Cardiac fibroblast (primary cell): ENCODE measurements around the gene FHOD3.
"Not testable (repeated sequence)": the region's sequence is repeated elsewhere in the genome, so short reads cannot be mapped to it uniquely, and the experiment has no call there.

ENCODE experiments used
- DNase-seq, 2 donors: peaks; one replicate each; pipeline versions ENCODE4 v3.0.0 to v3.0.0-alpha.2; 2010; ENCODE audit warnings: low read depth in 2 of 2
- H3K4me3 ChIP-seq, 2 donors: replicated peaks in 1 of 2; 1 replicate in 1 of 2; 2 replicates in 1 of 2; pipeline ENCODE4 v1.5.1; 2011; ENCODE audit warnings: low read depth in 2 of 2, low read length in 2 of 2, mild to moderate bottlenecking in 2 of 2, moderate library complexity in 1 of 2
- TF ChIP-seq, protein P1 (sequence below): IDR thresholded peaks from one replicate; pipeline ENCODE4 v1.5.1; 2011; ENCODE audit warnings: low read depth, mild to moderate bottlenecking, low read length, inconsistent platforms

The FHOD3 gene

DNA sequence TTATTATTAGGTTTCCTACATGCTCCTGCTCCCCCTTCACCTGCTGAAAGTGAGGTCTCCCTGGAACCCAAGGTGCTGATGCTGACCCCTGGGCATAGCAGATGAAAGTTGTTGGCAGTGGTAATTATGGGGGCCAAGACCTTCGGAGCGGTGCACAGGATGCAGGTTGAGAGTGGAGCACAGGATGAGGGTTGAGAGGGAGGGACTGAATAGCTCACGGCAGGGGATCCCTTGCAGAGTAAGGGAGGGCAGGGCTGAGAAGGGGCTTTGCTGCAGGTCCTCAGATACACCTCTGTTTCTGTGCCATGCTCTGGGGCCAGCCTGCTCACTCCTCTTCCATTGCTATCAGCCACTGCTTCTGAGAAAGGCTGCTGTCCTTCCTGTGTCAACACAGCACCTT, 163.3 kb downstream of the FHOD3 start:
- H3K4me3 ChIP-seq: no peak overlapping the region
- TF ChIP-seq, protein P1, sequence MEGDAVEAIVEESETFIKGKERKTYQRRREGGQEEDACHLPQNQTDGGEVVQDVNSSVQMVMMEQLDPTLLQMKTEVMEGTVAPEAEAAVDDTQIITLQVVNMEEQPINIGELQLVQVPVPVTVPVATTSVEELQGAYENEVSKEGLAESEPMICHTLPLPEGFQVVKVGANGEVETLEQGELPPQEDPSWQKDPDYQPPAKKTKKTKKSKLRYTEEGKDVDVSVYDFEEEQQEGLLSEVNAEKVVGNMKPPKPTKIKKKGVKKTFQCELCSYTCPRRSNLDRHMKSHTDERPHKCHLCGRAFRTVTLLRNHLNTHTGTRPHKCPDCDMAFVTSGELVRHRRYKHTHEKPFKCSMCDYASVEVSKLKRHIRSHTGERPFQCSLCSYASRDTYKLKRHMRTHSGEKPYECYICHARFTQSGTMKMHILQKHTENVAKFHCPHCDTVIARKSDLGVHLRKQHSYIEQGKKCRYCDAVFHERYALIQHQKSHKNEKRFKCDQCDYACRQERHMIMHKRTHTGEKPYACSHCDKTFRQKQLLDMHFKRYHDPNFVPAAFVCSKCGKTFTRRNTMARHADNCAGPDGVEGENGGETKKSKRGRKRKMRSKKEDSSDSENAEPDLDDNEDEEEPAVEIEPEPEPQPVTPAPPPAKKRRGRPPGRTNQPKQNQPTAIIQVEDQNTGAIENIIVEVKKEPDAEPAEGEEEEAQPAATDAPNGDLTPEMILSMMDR: no peak
- no peak for DNase-seq

DNA sequence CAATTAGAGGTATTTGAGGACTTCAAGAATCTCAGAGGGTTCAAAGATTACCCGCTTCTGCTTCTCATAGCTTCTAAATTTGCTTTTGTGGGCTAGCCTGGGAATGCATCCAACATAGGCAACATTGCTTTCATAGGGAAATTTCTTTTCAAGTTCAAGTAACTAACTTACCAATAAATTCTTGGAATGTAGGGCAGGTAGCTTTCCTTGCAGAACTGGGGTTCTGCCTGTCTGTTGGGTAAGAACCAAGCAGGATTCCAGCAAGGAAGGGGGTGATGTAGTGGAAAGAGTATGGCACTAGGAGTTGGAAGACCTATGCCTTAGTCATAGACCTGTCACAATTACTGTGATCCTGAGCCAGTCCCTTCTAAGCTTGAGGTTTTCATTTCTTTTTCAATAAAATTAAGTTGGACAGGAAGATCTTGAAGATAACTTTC, 164.1 kb downstream of the FHOD3 start:
- TF ChIP-seq, protein P1: no peak
- H3K4me3 ChIP-seq: no peak overlapping the region
- DNase-seq: peak in 1 of 2 donors; percentile 22

DNA sequence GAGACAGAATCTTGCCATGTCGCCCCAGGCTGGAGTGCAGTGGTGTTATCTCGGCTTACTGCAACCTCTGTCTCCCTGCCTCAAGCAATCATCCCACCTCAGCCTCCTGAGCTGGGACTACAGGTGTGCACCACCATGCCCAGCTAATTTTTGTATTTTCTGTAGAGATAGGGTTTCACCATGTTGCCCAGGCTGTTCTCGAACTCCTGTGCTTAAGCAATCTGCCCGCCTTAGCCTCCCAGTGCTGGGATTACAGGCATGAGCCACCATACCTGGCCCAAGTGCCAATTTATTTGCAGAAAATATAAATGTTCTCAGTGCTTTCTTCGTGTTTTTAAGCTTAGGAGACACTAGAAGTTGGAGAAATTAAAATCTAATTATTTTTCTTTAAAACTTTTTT, 166.0 kb downstream of the FHOD3 start:
- not testable (repeated sequence) for DNase-seq, H3K4me3 ChIP-seq

DNA sequence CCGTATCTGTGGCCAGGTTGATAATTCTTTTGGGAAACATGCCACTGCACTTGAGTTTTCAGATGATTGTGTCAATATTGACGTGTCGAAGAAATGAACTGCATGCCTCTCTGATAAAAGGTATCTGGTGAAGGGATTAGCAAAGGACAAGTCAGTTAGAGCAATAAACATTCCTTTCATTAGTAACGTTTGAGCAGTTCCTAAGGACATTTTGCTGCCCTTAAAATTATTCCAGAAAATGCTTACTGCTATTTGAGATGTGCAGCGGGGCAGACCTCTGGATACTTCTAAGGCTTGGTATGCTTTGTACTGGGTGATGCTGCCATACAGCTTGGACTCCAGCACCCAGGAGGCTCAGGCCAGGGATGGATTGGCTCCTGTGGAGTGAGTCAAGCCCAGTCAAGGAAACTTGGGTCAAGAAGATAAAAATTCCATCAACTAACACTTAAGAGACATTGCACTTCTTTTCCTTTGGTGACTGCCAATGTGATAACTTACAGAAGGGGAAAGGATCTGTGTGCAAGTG, 166.7 kb downstream of the FHOD3 start:
- H3K4me3 ChIP-seq: no peak overlapping the region
- TF ChIP-seq, protein P1: no peak
- peak in 1 of 2 donors; percentile 64 for DNase-seq

DNA sequence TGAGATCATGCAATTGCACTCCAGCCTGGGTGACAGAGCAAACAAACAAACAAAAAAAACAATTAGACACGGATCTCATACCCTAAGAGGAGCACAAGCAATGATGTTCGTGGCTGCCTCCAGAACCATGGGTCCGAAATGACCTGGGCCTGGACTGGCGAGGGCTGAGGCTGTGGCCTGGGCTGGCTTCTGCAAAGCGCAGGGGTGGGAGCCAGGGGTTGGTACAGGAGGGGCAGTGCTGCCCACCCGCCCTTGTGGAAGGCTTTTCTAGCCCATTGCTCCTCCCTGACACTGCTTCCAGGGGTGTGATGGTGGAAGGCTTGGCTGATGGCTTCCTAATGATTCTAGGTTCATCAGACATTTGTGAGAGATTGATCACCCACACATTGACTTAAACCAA, 167.8 kb downstream of the FHOD3 start:
- TF ChIP-seq, protein P1: no peak
- no peak for DNase-seq
- no peak overlapping the region for H3K4me3 ChIP-seq

DNA sequence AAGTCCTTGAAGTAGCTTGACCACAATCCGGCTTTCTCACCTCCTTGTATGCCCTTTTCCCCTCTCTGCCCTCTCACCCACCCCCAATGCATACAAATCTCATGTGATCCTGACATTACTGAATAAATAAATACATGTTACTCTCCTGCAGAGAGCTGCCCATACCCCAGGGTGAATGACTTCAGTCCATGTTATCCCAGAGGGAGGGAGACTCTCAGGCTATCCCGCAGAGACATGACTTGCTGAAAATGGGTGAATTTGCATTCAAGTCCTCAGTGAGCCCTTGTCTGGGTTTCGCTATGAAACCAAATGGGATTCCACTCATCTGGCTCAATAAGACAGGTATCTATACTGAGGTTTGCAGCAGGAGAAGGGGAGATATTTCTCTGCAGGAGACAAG, 168.5 kb downstream of the FHOD3 start:
- TF ChIP-seq, protein P1: no peak
- DNase-seq: no peak
- H3K4me3 ChIP-seq: no peak overlapping the region

DNA sequence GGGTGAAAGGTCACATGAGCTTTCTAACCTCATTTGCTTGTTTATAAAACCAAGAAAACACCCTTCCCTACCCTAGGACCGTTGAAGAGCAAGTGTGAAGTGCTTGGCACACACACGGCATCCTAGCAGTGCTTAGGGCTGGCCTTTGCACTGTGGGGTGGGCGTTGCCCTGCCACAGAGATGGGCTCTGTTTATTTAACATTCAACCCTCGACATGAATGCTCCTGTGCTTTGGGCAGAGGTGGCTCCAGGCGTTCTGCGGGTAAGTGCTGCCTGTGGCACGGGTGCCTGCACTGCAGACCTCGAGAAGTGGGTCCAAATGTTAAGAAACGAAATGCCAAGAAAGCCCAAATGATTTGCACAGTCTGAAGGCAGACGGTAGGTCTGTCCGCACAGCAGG, 170.1 kb downstream of the FHOD3 start:
- DNase-seq: no peak
- H3K4me3 ChIP-seq: no peak overlapping the region
- TF ChIP-seq, protein P1: no peak
